B cell (primary cell): ENCODE data around the gene ARAP1. TPM values are rescaled to one million over a fixed set of nuclear protein-coding genes. Genes with fewer than 3 reads are reported as not detected.

Experiments
- ATAC-seq: fragments of 200-7000 bp; cut with Tn5 transposase; one replicate; pipeline ENCODE4 v1.10.0; 2021; ENCODE audit warnings: low read depth, mild to moderate bottlenecking, moderate number of reproducible peaks, moderate library complexity
- CTCF ChIA-PET: fragments of 350-600 bp; sonication (Branson Sonifier 250); formaldehyde crosslinking; loops from one replicate; lab custom pipeline; 2021; ENCODE audit warnings: antibody characterized with exemption, inconsistent platforms; lab: Charles Lee
- POLR2A ChIA-PET: fragments of 350-600 bp; sonication (Branson Sonifier 250); formaldehyde crosslinking; loops from one replicate; lab custom pipeline; 2021; ENCODE audit warnings: antibody characterized with exemption; lab: Charles Lee
- DNase-seq: peaks from one replicate; pipeline ENCODE4 v3.0.0; 2013
- H2AFZ ChIP-seq: 2 replicates; pipeline ENCODE4 v1.6.1; 2012; ENCODE audit warnings: mild to moderate bottlenecking, low read depth, low read length; ENCODE audit not compliant: insufficient read depth, poor library complexity, severe bottlenecking
- H3K27ac ChIP-seq, 2 donors: 1 replicate in 1 of 2; 2 replicates in 1 of 2; pipeline ENCODE4 v1.5.1; 2012 to 2013; ENCODE audit warnings: low read length in 2 of 2, mild to moderate bottlenecking in 2 of 2, moderate library complexity in 1 of 2
- H3K27me3 ChIP-seq, 4 experiments: fragments of 200-600 bp in 1 of 4; sonication (generic) in 1 of 4; replicated peaks in 1 of 4; 1 replicate in 2 of 4; 2 replicates in 2 of 4; pipeline versions ENCODE4 v1.6.1 to v1.7.0; 2013 to 2016; ENCODE audit warnings: low read length in 3 of 4, mild to moderate bottlenecking in 2 of 4, mixed read lengths in 1 of 4, moderate library complexity in 1 of 4; ENCODE audit not compliant: insufficient read depth in 4 of 4, control insufficient read depth in 3 of 4; ENCODE audit errors: control extremely low read depth in 1 of 4
- H3K36me3 ChIP-seq, 2 experiments: replicated peaks in 1 of 2; 1 replicate in 1 of 2; 2 replicates in 1 of 2; pipeline versions ENCODE4 v1.6.1 to v1.7.1; 2013; ENCODE audit warnings: low read length in 1 of 2; ENCODE audit not compliant: insufficient read depth in 2 of 2, control insufficient read depth in 1 of 2; ENCODE audit errors: control extremely low read depth in 1 of 2, extremely low read depth in 1 of 2
- H3K4me1 ChIP-seq, 2 donors: fragments of 200-600 bp in 1 of 2; sonication (generic) in 1 of 2; 1 replicate in 1 of 2; 2 replicates in 1 of 2; pipeline versions ENCODE4 v1.5.1 to v1.6.1; 2013 to 2017; ENCODE audit warnings: low read length in 2 of 2; ENCODE audit not compliant: control insufficient read depth in 2 of 2, insufficient read depth in 2 of 2
- H3K4me2 ChIP-seq: replicated peaks from 2 replicates; pipeline ENCODE3; 2012; ENCODE audit warnings: mild to moderate bottlenecking, low read depth, low read length; ENCODE audit not compliant: poor library complexity, severe bottlenecking
- H3K4me3 ChIP-seq, 5 experiments: fragments of 200-600 bp in 1 of 5; sonication (generic) in 1 of 5; 1 replicate in 3 of 5; 2 replicates in 2 of 5; pipeline versions ENCODE4 v1.5.1 to v1.7.0; 2011 to 2016; ENCODE audit warnings: low read length in 4 of 5, mild to moderate bottlenecking in 4 of 5, low read depth in 2 of 5, control low read depth in 1 of 5, moderate library complexity in 1 of 5; ENCODE audit not compliant: insufficient read depth in 1 of 5; ENCODE audit errors: control extremely low read depth in 1 of 5, extremely low read depth in 1 of 5
- H3K79me2 ChIP-seq: fragments of 200-600 bp; sonication (generic); one replicate; pipeline ENCODE4 v1.6.0; 2016; ENCODE audit warnings: low read length; ENCODE audit not compliant: control insufficient read depth, insufficient read depth
- H3K9ac ChIP-seq: fragments of 200-600 bp; sonication (generic); 2 replicates; pipeline ENCODE4 v1.6.1; 2017; ENCODE audit warnings: mild to moderate bottlenecking, low read length, moderate library complexity
- H3K9me3 ChIP-seq, 3 donors: one replicate each; pipeline versions ENCODE4 v1.6.1 to v1.7.1; 2013; ENCODE audit warnings: low read length in 2 of 3; ENCODE audit not compliant: control insufficient read depth in 2 of 3, insufficient read depth in 1 of 3; ENCODE audit errors: control extremely low read depth in 1 of 3
- H4K20me1 ChIP-seq: 2 replicates; pipeline ENCODE4 v1.6.0; 2012; ENCODE audit warnings: mild to moderate bottlenecking, low read length; ENCODE audit not compliant: insufficient read depth, control insufficient read depth, poor library complexity, severe bottlenecking
- H3K27ac Mint-ChIP-seq: one replicate; pipeline ENCODE4 v1.8.0; 2021; ENCODE audit warnings: mixed read lengths
- H3K27me3 Mint-ChIP-seq: one replicate; pipeline ENCODE4 v1.8.0; 2021; ENCODE audit warnings: mixed read lengths
- H3K4me1 Mint-ChIP-seq: one replicate; pipeline ENCODE4 v1.8.0; 2021; ENCODE audit warnings: mixed read lengths
- H3K4me3 Mint-ChIP-seq: one replicate; pipeline ENCODE4 v1.8.0; 2021; ENCODE audit warnings: mixed read lengths
- H3K9me3 Mint-ChIP-seq: one replicate; pipeline ENCODE4 v1.8.0; 2022; ENCODE audit warnings: mixed read lengths; ENCODE audit not compliant: insufficient read depth
- CTCF ChIP-seq: fragments of 200-600 bp; IDR thresholded peaks from one replicate; pipeline ENCODE4 v1.8.0; 2022; ENCODE audit warnings: antibody characterized with exemption, mild to moderate bottlenecking
- EZH2 ChIP-seq: IDR thresholded peaks from 2 replicates; pipeline ENCODE4 v1.6.1; 2012; ENCODE audit warnings: borderline replicate concordance, low read depth, mild to moderate bottlenecking, moderate library complexity, low read length; ENCODE audit not compliant: insufficient read depth, poor library complexity, severe bottlenecking
- WGBS: methylation state at CpG from one replicate; pipeline ENCODE4 v1.1.5; 2013; ENCODE audit warnings: missing lambda C conversion rate; ENCODE audit not compliant: insufficient coverage; 5-methylcytosine and 5-hydroxymethylcytosine counted together
- intact Hi-C: fragments of 100-400 bp; cut with micrococcal nuclease; formaldehyde crosslinking; loops from one replicate; pipeline ENCODE4 v1.10.0; 2022
- polyA plus RNA-seq: library from polyadenylated mRNA; depleted of rRNA; stranded (reverse); fragments of >200 nt; gene quantifications from 2 replicates; pipeline ENCODE4 v1.2.3, GENCODE V29; 2012
- total RNA-seq, 2 donors: library from RNA; stranded (reverse); fragments of 120-200 nt in 1 of 2; gene quantifications; 1 replicate in 1 of 2; 2 replicates in 1 of 2; pipeline versions ENCODE4 v1.2.3 to v1.2.4, GENCODE V29; 2013 to 2022

ARAP1 gene
- total and polyA plus RNA-seq, 2 donors (not counting 1 experiment from before 2014, with no cell fraction given) = 143 to 242 TPM

- DNase-seq (peak; percentile 23), ATAC-seq (peak; percentile 22)
- Histone ChIP-seq H3K79me2 (peaks cover 28% of the 10 kb centered on the region), H3K27ac (no peak overlapping the region), H3K4me2 (peak overlapping the region; percentile 100), H3K27me3 (no peaks in the 10 kb centered on the region), H3K4me3 (peak overlapping the region in 4 of 5 experiments; percentile 9 to 62 (median 59)), H4K20me1 (peaks cover 17% of the 10 kb centered on the region), H3K9ac (peak overlapping the region; percentile 52), H2AFZ (peak overlapping the region; percentile 79), H3K9me3 (no peaks in the 10 kb centered on the region), H3K36me3 (no peaks in the 10 kb centered on the region), H3K4me1 (peaks cover 34 to 37% of the 10 kb centered on the region in 2 donors)
- TF ChIP-seq EZH2 (no peak), CTCF (no peak)
- ChIA-PET POLR2A (interaction anchor here (0.9 to 1.8 kb wide), 4 partner anchors 11 to 46 kb away, joined by 3 to 6 read pairs (median 4); no protein-coding TSS in a partner anchor), CTCF (interaction anchor here (0.5 to 1.9 kb wide), 8 partner anchors 12 to 637 kb away, joined by 3 to 27 read pairs (median 4); partner anchors contain the start of gene STARD10)
- Mint-ChIP-seq H3K9me3 (no peaks in the 10 kb centered on the region), H3K4me3 (peak overlapping the region; percentile 81), H3K27me3 (no peaks in the 10 kb centered on the region), H3K4me1 (peaks cover 43% of the 10 kb centered on the region), H3K27ac (peak overlapping the region; percentile 51)
- WGBS = 63% methylated on average over 13 of the region's 14 CpGs
- intact Hi-C loops = no loop called here
These were observed 30.1 kb upstream of the ARAP1 start for GRCh38 chr11:72782081-72782920.
